H1 (cell line): ENCODE data around the gene EIPR1. TPM values are rescaled to one million over a fixed set of nuclear protein-coding genes. Genes with fewer than 3 reads are reported as not detected.

Source experiments
- RAD21 ChIP-seq, 2 experiments: IDR thresholded peaks in 1 of 2; conservative IDR thresholded peaks in 1 of 2; 2 replicates each; pipeline ENCODE4 v1.6.1; 2011; ENCODE audit warnings: low read depth in 2 of 2, low read length in 2 of 2, improper control_type of control experiment in 1 of 2, inconsistent platforms in 1 of 2, mild to moderate bottlenecking in 1 of 2, moderate library complexity in 1 of 2
- RFX5 ChIP-seq: IDR thresholded peaks from 2 replicates; pipeline ENCODE4 v1.6.1; 2011; ENCODE audit warnings: low read depth, low read length, improper control_type of control experiment, borderline replicate concordance
- TCF12 ChIP-seq: IDR thresholded peaks from 2 replicates; pipeline ENCODE4 v1.6.1; 2011; ENCODE audit warnings: low read depth, mild to moderate bottlenecking, low read length
- polyA plus RNA-seq, 7 experiments: library from polyadenylated mRNA; depleted of rRNA in 3 of 7; stranded (reverse) in 5 of 7; unstranded in 2 of 7; fragments of >200 nt in 5 of 7; fragments of 200-250 nt in 2 of 7; gene quantifications; 1 replicate in 5 of 7; 2 replicates in 1 of 7; 4 replicates in 1 of 7; pipeline versions ENCODE4 v1.2.1 to v1.2.3, GENCODE V29; 2011 to 2013; ENCODE audit warnings: missing spikeins in 2 of 7, mixed read lengths in 2 of 7
- total RNA-seq: library from RNA; stranded (reverse); fragmentation: NEBNext Ultra II Directional; extraction: Animal tissue kit (Norgen Biotek cat#: 25700); gene quantifications from 2 replicates; pipeline ENCODE4 v1.2.1, GENCODE V29; 2021

The EIPR1 gene
- total and polyA plus RNA-seq, 2 of the 8 experiments (the other 6 are each of a cell fraction or from before 2014, with no cell fraction given): 26.3 to 56.4 TPM

DNA sequence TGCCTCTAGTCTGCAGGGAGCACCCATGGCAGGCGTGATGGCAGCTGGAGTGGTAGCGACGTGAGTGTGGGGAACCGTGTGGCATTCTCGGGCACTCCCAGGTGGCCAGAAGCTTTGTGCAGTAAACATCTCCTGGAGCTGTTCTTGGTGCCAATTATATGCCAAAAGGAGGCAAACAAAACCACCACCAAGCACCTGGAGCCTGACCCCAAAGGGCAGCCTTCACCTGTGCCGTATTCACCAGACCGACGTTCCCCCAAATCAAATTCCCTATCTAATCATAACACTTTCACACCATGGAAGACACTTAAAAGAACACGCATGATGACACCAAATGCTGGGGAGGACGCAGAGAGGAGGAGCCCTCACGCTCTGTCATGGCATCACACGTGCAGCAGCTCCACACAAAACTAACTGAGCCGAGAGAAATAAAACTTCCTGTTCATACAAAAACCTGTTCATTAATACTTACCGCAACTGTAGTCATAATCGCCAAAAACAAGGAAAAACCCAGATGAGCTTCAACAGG is 123.6 kb downstream of the EIPR1 start (continued):
- no peak for TF ChIP-seq TCF12
- TF ChIP-seq RAD21 (IDR thresholded peaks at IDR 0.05 in 1 of 2, conservative IDR thresholded peaks at IDR 0.05 in 1 of 2; ENCODE audit: low read depth in 2 of 2, low read length in 2 of 2): no peak
- TF ChIP-seq RFX5: no peak
